Neural cell (in vitro differentiated cells): ENCODE data around the gene CDH4. TPM values are rescaled to one million over a fixed set of nuclear protein-coding genes. Genes with fewer than 3 reads are reported as not detected.

ENCODE experiments used
- H2AFZ ChIP-seq: fragments of 200-600, 300-800 bp; sonication (generic), shearing (Covaris generic); 2 replicates; pipeline ENCODE4 v1.6.0; 2014; ENCODE audit warnings: low read depth, mild to moderate bottlenecking, antibody characterized with exemption, low read length, moderate library complexity
- H3F3A ChIP-seq: fragments of 200-600 bp; shearing (Covaris generic); 2 replicates; pipeline ENCODE4 v1.6.1; 2016; ENCODE audit warnings: mild to moderate bottlenecking, moderate library complexity, mixed read lengths, antibody characterized with exemption, low read length; ENCODE audit not compliant: insufficient read depth, poor library complexity, severe bottlenecking
- H3K27ac ChIP-seq: fragments of 200-600, 300-800 bp; sonication (generic), shearing (Covaris generic); 2 replicates; pipeline ENCODE4 v1.5.1; 2014; ENCODE audit warnings: mild to moderate bottlenecking, low read length, moderate library complexity
- H3K27me3 ChIP-seq: fragments of 300-800, 200-600 bp; sonication (generic), shearing (Covaris generic); 2 replicates; pipeline ENCODE4 v1.6.0; 2014; ENCODE audit warnings: mild to moderate bottlenecking, low read depth, low read length, moderate library complexity; ENCODE audit not compliant: insufficient read depth
- H3K36me3 ChIP-seq: fragments of 300-800, 200-600 bp; sonication (generic), shearing (Covaris generic); 2 replicates; pipeline ENCODE4 v1.5.1; 2014; ENCODE audit warnings: mild to moderate bottlenecking, antibody characterized with exemption, low read length, moderate library complexity; ENCODE audit not compliant: insufficient read depth
- H3K4me2 ChIP-seq: fragments of 300-800, 200-600 bp; sonication (generic), shearing (Covaris generic); 2 replicates; pipeline ENCODE4 v1.6.0; 2014; ENCODE audit warnings: mild to moderate bottlenecking, low read length
- H3K4me3 ChIP-seq: fragments of 300-800, 200-600 bp; sonication (generic), shearing (Covaris generic); 2 replicates; pipeline ENCODE4 v1.5.1; 2014; ENCODE audit warnings: mild to moderate bottlenecking, low read length, moderate library complexity
- H3K79me2 ChIP-seq: fragments of 200-600 bp; shearing (Covaris generic); replicated peaks from 2 replicates; pipeline ENCODE4 v1.6.0; 2014; ENCODE audit warnings: mild to moderate bottlenecking, low read length, moderate library complexity; ENCODE audit not compliant: insufficient read depth
- H3K9ac ChIP-seq: fragments of 300-800, 200-600 bp; sonication (generic), shearing (Covaris generic); 2 replicates; pipeline ENCODE4 v1.6.1; 2016; ENCODE audit warnings: mild to moderate bottlenecking, low read length, mixed read lengths
- H3K9me2 ChIP-seq: fragments of 200-600 bp; shearing (Covaris generic); 2 replicates; pipeline ENCODE4 v1.6.1; 2016; ENCODE audit warnings: mild to moderate bottlenecking, low read length, mixed read lengths; ENCODE audit not compliant: insufficient read depth
- H3K9me3 ChIP-seq: fragments of 200-600, 300-800 bp; sonication (generic), shearing (Covaris generic); 2 replicates; pipeline ENCODE4 v1.6.1; 2016; ENCODE audit warnings: mild to moderate bottlenecking, mixed run types, low read length, moderate library complexity, mixed read lengths
- H4K20me1 ChIP-seq: fragments of 200-600 bp; shearing (Covaris generic); 2 replicates; pipeline ENCODE4 v1.6.1; 2016; ENCODE audit warnings: mild to moderate bottlenecking, mixed run types; ENCODE audit not compliant: insufficient read depth
- CTCF ChIP-seq: fragments of 450-650 bp; IDR thresholded peaks from 2 replicates; pipeline ENCODE4 v1.5.1; 2014; ENCODE audit warnings: antibody characterized with exemption, mild to moderate bottlenecking, moderate library complexity; ENCODE audit not compliant: poor library complexity, severe bottlenecking
- EP300 ChIP-seq: fragments of 450-650 bp; conservative IDR thresholded peaks from 2 replicates; pipeline ENCODE4 v1.6.1; 2014; ENCODE audit warnings: antibody characterized with exemption, mild to moderate bottlenecking, moderate library complexity; ENCODE audit not compliant: poor library complexity, severe bottlenecking
- EZH2 ChIP-seq: fragments of 200-600, 300-800 bp; shearing (Covaris generic), sonication (generic); IDR thresholded peaks from 2 replicates; pipeline ENCODE4 v1.6.1; 2014; ENCODE audit warnings: antibody characterized with exemption, low read length, borderline replicate concordance, mild to moderate bottlenecking; ENCODE audit not compliant: insufficient read depth, poor library complexity, severe bottlenecking
- MXI1 ChIP-seq: fragments of 450-650 bp; conservative IDR thresholded peaks from 2 replicates; pipeline ENCODE4 v1.6.1; 2014; ENCODE audit warnings: antibody characterized with exemption, mild to moderate bottlenecking; ENCODE audit not compliant: poor library complexity, severe bottlenecking
- POLR2AphosphoS5 ChIP-seq: IDR thresholded peaks from 2 replicates; pipeline ENCODE4 v1.6.1; 2012
- RAD21 ChIP-seq: fragments of 450-650 bp; conservative IDR thresholded peaks from 2 replicates; pipeline ENCODE4 v1.6.1; 2014; ENCODE audit warnings: antibody characterized with exemption, mild to moderate bottlenecking, moderate library complexity
- REST ChIP-seq: IDR thresholded peaks from 2 replicates; pipeline ENCODE4 v1.6.1; 2012; ENCODE audit warnings: borderline replicate concordance
- SMC3 ChIP-seq: fragments of 450-650 bp; conservative IDR thresholded peaks from 2 replicates; pipeline ENCODE4 v1.6.1; 2014; ENCODE audit warnings: antibody characterized with exemption, mild to moderate bottlenecking, moderate library complexity; ENCODE audit not compliant: poor library complexity
- TAF1 ChIP-seq: IDR thresholded peaks from 2 replicates; pipeline ENCODE4 v1.6.1; 2012; ENCODE audit warnings: low read depth
- polyA plus RNA-seq: library from polyadenylated mRNA; depleted of rRNA; stranded (reverse); fragments of >200 nt; gene quantifications from 2 replicates; pipeline ENCODE4 v1.2.3, GENCODE V29; 2014

CDH4 gene
- polyA plus RNA-seq, 1 donor from 2014 or later: 24.6 TPM

- Histone ChIP-seq H3K27ac (no peak overlapping the region), H2AFZ (no peak overlapping the region), H3K36me3 (no peaks in the 10 kb centered on the region), H4K20me1 (no peaks in the 10 kb centered on the region), H3K79me2 (no peaks in the 10 kb centered on the region), H3K27me3 (no peaks in the 10 kb centered on the region), H3K9me3 (no peaks in the 10 kb centered on the region), H3K9me2 (no peaks in the 10 kb centered on the region), H3K4me2 (no peak overlapping the region), H3F3A (no peaks in the 10 kb centered on the region), H3K4me3 (no peak overlapping the region), H3K9ac (no peak overlapping the region)
- TF ChIP-seq EZH2 (no peak), EP300 (no peak), MXI1 (no peak)
Observed at GRCh38 chr20:61805365-61805764, 553.3 kb downstream of the CDH4 start.

- Histone ChIP-seq H3K27me3 (no peaks in the 10 kb centered on the region), H3K4me3 (no peak overlapping the region), H3K79me2 (no peaks in the 10 kb centered on the region), H3K9me2 (no peaks in the 10 kb centered on the region), H3F3A (no peaks in the 10 kb centered on the region), H3K36me3 (no peaks in the 10 kb centered on the region), H4K20me1 (no peaks in the 10 kb centered on the region), H3K9ac (no peak overlapping the region), H3K27ac (no peak overlapping the region), H3K4me2 (no peak overlapping the region), H3K9me3 (no peaks in the 10 kb centered on the region), H2AFZ (no peak overlapping the region)
- TF ChIP-seq EP300 (no peak), TAF1 (no peak), SMC3 (no peak), CTCF (no peak), RAD21 (no peak), EZH2 (no peak), REST (no peak), MXI1 (no peak), POLR2AphosphoS5 (no peak)
Observed at GRCh38 chr20:61805781-61806180, 553.7 kb downstream of the CDH4 start.

- Histone ChIP-seq H3K79me2 (no peaks in the 10 kb centered on the region), H3K9me2 (no peaks in the 10 kb centered on the region), H3K9me3 (no peaks in the 10 kb centered on the region), H4K20me1 (no peaks in the 10 kb centered on the region), H3K36me3 (no peaks in the 10 kb centered on the region), H3K4me2 (no peak overlapping the region), H3K27ac (no peak overlapping the region), H3F3A (no peaks in the 10 kb centered on the region), H3K9ac (no peak overlapping the region), H3K27me3 (no peaks in the 10 kb centered on the region), H2AFZ (no peak overlapping the region), H3K4me3 (peak overlapping the region; percentile 7)
- no peak for TF ChIP-seq CTCF
- TF ChIP-seq POLR2AphosphoS5: no peak
- no peak for TF ChIP-seq MXI1
- TF ChIP-seq EP300: no peak
- TF ChIP-seq RAD21: no peak
- no peak for TF ChIP-seq SMC3
- TF ChIP-seq TAF1: no peak
- no peak for TF ChIP-seq REST
- no peak for TF ChIP-seq EZH2
Observed at GRCh38 chr20:61806314-61806713, 554.3 kb downstream of the CDH4 start.
